GM04503 (cell line): Measurements from ENCODE around the gene MOB2.
A peak's percentile ranks its signal among the peaks of the same experiment; 100 is the strongest.

Source experiments
- DNase-seq: peaks from one replicate; pipeline ENCODE4 v3.0.0-alpha.2; 2012; ENCODE audit warnings: low read depth

The MOB2 gene

GRCh38 chr11:1486054-1486825 lies at the start of gene MOB2:
Gene MOB2, minus strand, starts transcription at chr11:1486779. Its CDS starts 223 bp downstream, at chr11:1486556.
- DNase-seq: no peak

DNA sequence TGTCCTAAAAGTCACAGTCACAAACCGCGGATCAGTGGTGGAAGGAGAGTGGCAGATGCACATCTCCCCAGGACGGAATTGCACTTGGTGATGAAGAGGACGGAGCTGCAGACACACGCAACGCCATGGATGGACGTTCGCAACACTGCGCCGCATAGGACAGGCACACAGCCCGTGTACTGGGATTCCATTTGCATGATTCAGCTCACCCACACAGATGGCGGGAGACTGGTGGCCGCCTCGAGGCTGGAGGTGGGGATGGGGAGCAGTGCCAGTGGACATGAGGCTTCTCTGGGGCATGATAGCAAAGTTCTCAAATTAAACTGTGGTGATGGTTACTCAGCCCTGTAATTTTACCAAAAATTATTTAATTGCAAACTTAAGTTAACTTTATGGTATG lies 48.1 kb upstream of the MOB2 start:
- no peak for DNase-seq

DNA sequence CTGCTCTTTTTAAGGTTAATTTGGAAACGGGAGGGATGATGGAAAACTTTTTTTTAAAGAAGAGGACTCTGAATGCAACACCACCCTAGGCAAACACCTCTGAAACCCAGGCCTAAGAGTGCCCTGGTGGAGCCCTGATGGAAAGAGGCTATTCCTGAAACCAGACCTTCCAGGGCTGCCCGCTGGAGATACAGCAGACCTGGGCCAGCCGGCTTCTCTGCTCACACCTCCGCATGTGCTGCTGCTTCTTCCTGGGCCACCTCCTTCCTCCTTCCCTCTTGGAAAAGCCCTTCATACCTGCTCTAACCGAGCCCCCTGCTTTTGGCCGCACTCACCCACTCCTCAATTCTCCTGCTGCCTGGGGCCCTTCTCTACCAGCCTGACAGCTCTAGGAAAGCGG lies 47.6 kb upstream of the MOB2 start:
- no peak for DNase-seq

DNA sequence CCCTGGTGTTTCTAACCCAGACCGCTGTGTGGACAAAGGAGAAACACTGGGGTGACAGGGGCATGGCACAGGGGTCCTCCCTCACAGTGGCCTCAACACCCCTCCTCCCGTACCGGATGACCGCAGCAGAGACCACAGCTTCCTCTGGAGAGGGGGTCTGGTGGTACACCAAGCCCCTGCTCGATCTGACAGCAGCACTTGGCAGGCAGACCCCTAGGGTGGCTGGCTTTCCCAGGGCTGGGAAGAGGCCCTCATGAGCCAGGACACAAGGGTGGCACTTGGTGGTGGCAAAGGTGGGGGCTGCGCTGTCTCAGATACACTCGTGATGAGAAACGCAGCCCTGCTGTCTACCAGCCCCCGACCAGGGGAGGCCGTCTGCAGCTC lies 46.8 kb upstream of the MOB2 start:
- DNase-seq: no peak

- DNase-seq: peak; percentile 13
Observed at GRCh38 chr11:1532606-1533341, 46.2 kb upstream of the MOB2 start.

DNA sequence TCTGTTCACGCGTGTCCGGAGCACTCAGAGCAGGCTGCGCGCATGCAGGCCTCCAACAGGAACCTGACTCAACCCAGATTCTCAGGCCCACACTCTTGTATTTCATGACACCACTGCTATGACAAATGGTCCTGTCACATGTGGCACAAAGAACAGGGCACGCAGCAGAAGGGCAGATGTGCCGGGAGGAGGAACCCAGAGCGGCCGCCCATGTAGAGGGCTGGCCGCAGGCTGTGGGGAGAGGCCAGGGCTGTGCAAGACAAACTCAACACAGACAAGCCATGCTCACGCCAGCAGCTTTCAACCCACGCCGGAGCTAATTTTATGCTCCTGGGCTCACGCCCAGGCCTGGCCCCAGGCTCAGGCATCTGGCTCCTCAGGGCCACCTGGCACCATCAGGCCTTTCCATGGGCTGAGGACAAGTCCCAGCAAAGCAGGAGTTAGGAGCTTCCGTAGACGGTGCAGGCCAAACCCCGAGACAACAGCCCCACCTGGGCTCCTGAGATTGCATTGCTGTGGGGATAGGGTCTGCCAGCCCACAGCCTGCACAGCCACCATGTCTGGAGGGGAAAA lies 45.5 kb upstream of the MOB2 start:
- peak; percentile 67 for DNase-seq

DNA sequence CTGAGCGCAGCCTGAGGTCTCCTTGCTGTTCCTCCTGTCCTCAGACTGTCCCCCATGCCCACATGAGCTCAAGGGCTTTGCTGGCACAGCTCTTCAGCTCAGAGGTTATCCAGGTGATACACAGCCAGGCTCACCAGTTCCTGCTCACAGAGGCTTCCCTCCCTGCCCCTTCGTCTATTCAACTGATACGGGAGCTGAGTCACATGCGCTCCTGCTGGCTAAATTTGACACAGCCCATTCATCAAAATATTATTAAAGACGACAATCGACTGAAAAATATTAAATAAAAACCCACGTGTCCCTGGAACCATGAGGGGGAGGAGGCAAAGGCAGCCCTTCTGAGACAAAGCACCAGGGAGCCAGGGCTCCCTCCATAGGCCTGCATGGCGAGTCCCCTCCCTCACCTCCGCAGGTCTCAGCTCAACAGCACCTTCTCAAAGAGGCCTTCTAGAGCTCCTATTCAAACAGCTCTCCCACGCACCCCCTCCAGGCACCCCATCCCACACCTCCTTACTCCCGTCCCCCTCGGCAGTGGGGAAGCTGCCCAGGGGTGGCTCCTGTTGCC lies 45.0 kb upstream of the MOB2 start:
- DNase-seq: no peak

DNA sequence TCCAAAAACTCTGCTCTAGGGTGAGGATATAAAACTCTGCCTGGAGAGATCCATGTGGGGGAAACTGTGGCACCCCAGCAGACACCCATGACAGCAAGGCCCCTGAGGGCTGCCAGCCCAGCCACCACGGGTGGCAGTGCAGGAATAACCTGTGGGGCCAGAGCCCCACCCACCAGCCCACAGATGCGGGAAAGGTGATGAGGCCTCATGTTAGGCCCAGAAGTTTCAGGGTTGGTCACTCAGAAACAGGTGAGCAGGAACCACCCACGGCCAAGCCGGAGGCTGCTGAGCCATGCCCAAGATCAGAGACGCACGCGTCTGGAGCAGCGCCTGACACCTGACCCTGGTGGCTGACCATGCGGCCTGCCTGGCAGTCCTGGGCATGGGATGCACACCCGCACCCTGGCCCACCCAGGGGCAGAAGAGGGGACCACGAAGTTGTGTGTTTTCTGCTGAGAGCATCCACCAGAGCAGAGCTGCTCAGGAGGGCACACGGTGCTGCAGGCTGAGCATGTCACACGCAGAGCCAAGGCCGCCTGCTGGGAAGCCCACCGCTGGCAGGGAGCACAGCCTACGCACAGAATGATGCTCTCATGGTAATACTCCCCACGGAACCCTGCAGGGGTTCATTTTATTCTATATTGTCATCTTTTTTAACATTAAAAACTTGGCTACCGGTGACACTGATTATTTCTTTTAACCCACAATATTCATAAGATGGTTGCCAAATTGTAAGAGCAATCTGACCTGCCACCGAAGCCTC lies 44.3 kb upstream of the MOB2 start:
- no peak for DNase-seq

- DNase-seq: no peak
Observed at GRCh38 chr11:1529774-1530173, 43.2 kb upstream of the MOB2 start.

DNA sequence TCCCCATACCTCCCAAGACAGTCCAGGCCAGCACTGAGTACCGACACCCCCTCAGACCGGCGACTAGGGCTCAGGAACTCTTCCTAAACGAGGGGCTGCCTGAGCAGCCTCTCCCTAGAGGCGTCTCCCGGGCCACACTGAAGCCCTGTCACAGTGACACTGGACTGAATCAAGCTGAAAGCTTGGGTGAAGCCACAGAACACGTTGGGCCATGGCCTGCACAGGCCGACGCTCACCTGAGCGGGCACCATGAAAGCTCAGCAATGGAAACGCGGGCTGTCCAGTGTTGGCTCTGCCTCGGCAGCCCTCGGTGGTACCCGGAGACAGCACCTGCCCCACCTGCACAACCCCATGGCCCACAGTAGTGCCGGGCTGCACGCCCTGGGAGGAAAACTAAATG lies 42.7 kb upstream of the MOB2 start:
- DNase-seq: no peak

GRCh38 chr11:1528710-1529109 lies 42.1 kb upstream of the MOB2 start:
- DNase-seq: no peak

DNA sequence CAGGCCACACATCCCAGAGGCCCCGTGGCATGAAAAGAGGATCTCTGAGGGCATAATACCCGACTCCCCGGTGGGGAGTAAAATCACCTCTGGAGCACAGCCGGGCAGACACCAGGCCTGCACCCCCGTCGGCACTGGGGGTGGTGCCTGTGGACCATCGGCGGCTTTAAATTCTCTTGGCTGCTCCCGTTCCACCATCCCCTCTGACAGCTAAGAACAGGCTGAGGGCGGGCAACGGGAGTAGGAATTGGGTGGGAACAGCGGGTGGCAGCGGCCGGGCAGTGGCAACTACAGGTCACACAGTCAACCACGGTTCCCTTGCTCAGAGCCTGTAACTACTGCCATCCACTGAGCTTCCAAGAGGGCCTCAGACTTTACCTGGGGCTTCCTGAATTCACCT lies 40.2 kb upstream of the MOB2 start:
- DNase-seq: no peak

DNA sequence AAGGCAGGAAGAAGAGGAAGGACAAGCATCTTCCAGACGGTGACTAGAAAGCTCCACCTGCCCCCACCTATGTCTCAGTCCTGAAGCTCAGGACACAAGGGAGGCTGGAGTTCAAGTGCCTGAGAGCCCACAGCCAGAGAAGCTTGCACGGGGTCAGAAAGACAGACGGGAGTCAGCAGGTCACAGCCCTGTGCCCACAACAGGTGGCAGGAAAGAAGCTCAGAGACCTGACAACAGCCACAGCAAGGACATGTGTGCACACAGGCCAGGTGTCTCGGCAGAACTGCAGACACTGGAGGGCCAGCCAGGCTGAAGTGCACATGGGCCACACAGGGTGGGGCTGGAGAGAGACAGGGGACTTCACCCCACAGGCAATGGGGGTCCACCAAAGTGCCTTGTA lies 37.2 kb upstream of the MOB2 start:
- no peak for DNase-seq

GRCh38 chr11:1523077-1523476 lies 36.5 kb upstream of the MOB2 start:
- no peak for DNase-seq

GRCh38 chr11:1522081-1522424 lies 35.5 kb upstream of the MOB2 start:
- no peak for DNase-seq

DNA sequence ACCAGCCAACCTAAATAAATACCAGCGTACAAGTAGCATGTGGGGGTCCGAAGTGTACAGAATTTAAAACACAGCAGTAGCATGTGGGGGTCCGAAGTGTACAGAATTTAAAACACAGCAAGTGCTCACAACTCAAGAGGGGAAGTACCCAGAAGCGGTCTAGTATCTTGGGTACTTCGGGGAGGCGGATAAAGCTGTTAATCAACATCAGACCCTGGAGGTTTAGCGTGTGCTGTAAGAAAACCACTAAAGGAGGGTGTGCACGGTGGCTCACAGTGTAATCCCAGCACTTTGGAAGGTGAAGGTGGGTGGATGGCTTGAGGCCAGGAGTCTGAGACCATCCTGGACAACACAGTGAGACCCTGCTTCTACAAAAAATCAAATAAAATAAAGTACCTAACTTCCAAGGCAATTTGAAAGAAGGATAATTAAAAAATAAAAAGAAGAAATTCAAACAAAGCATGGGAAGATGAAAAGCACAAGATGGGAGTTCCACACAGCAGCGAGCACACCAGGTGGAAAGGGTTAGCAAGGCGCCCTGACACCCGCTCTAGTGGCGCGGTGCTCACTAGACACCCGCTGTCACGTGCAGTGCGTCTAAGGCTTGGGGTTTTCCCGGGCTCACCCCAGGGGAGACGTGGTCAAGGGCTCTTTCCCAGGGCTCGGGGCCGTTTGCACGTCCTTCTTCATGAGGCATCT lies 35.0 kb upstream of the MOB2 start:
- no peak for DNase-seq

DNA sequence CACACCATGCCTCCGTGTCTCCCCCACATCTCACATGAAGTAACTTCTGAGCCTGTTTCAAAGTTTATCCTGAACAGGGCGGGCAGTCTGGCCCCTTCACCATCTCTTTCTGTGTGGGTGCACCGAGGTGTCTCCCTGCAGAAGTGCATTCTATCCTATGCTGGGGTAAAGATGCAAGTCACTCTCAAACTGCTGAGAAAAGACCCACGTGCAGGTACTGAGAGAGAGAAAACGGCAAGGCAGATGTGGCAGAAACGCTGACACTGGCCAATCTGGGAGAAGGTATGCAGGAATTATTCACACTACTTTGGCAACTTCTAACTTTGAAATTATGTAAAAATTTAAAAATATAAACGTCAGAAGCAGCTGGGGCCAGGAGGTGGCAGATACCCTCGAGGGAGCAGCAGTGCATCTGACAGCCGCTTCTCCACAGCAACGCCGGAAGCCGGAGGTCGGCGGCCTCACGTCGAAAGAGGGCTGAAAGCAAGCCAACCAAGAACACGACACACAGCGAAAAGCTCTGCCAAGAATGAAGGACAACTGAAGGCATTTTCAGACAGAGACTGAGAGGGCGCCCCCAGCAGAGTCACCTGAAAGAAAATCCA lies 34.2 kb upstream of the MOB2 start:
- no peak for DNase-seq

DNA sequence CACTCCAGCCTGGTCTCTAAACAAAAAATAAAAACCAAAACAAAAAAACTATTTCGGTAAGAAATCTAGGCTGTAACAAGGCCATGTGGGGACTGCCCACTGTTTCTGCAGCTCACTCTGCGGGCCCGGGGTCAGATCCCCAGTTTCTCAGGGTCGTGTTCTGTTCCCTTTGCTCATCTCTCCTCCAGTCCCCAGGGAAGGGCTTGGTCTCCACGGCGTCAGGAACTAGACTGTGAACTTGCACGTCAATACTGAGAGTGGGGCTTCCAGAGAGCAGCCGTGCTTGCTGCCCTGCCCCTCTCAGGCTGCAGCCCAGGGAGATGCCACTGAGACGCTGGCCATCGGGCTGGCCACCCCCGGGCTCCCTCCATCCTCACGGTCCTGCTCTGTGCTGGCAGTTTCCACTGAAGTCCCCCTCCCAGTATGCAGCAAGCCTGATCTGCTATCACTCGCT lies 33.7 kb upstream of the MOB2 start:
- DNase-seq: no peak

- DNase-seq: no peak
Observed at GRCh38 chr11:1519028-1520010, 32.7 kb upstream of the MOB2 start.

DNA sequence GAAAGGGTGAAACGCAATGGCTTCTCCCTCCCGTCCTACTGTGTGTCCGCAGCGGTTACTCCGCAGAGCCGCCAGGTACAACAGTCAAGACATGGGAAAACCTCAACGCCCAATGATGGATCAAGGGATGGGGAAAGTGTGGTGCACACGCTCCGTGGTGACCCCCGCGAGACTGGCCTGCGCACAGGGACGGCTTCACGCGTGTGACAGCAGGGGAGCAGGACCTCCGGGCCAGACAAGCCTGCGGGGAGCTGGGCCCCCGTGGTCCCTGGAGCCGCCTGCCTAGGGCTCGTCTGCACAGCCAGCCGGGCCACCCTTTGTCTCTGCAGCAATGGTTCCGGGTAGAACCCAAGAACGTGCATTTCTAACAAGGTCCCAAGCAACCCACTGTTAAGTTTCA lies 31.7 kb upstream of the MOB2 start:
- DNase-seq: no peak
